Natural killer cell (primary cell): ENCODE data around the gene NLRP3. TPM values are rescaled to one million over a fixed set of nuclear protein-coding genes. Genes with fewer than 3 reads are reported as not detected.

ENCODE experiments used
- ATAC-seq, 3 donors: fragments of 150-1000 bp in 2 of 3; fragments of 200-7000 bp in 1 of 3; cut with Tn5 transposase; 1 replicate in 1 of 3; 2 replicates in 2 of 3; pipeline ENCODE4 v1.10.0; 2021; ENCODE audit warnings: mild to moderate bottlenecking in 2 of 3, moderate library complexity in 2 of 3
- DNase-seq, 2 donors: peaks; one replicate each; pipeline versions ENCODE4 v3.0.0 to v3.0.0-alpha.2; 2013 to 2021; ENCODE audit warnings: mixed read lengths in 1 of 2
- H3K27ac ChIP-seq: one replicate; pipeline ENCODE4 v1.5.1; 2013; ENCODE audit warnings: mild to moderate bottlenecking, low read length
- H3K27me3 ChIP-seq: one replicate; pipeline ENCODE4 v1.6.1; 2013; ENCODE audit warnings: low read length; ENCODE audit not compliant: control insufficient read depth, insufficient read depth
- H3K36me3 ChIP-seq: one replicate; pipeline ENCODE4 v1.6.1; 2013; ENCODE audit warnings: low read length; ENCODE audit not compliant: control insufficient read depth, insufficient read depth
- H3K4me1 ChIP-seq: one replicate; pipeline ENCODE4 v1.6.1; 2013; ENCODE audit warnings: low read length; ENCODE audit not compliant: control insufficient read depth, insufficient read depth
- H3K4me3 ChIP-seq: one replicate; pipeline ENCODE4 v1.5.1; 2013; ENCODE audit warnings: low read length
- H3K9me3 ChIP-seq: one replicate; pipeline ENCODE4 v1.6.1; 2013; ENCODE audit warnings: low read length; ENCODE audit not compliant: control insufficient read depth, insufficient read depth
- H3K27ac Mint-ChIP-seq, 2 donors: one replicate each; pipeline ENCODE4 v1.8.0; 2022; ENCODE audit warnings: mild to moderate bottlenecking in 2 of 2, mixed read lengths in 2 of 2, moderate library complexity in 1 of 2
- H3K27me3 Mint-ChIP-seq, 2 donors: one replicate each; pipeline ENCODE4 v1.8.0; 2022; ENCODE audit warnings: low read depth in 2 of 2, mixed read lengths in 2 of 2
- H3K36me3 Mint-ChIP-seq: one replicate; pipeline ENCODE4 v1.8.0; 2022; ENCODE audit warnings: mixed read lengths
- H3K4me1 Mint-ChIP-seq, 2 donors: one replicate each; pipeline ENCODE4 v1.8.0; 2022; ENCODE audit warnings: mixed read lengths in 2 of 2
- H3K4me3 Mint-ChIP-seq: one replicate; pipeline ENCODE4 v1.8.0; 2022; ENCODE audit warnings: mild to moderate bottlenecking, moderate library complexity, mixed read lengths
- H3K9me3 Mint-ChIP-seq, 2 donors: one replicate each; pipeline ENCODE4 v1.8.0; 2022; ENCODE audit warnings: mixed read lengths in 2 of 2
- CTCF ChIP-seq: fragments of 200-600 bp; IDR thresholded peaks from one replicate; pipeline ENCODE4 v1.8.0; 2022; ENCODE audit warnings: antibody characterized with exemption
- WGBS: methylation state at CpG from one replicate; pipeline ENCODE4 v1.1.7; 2013; ENCODE audit warnings: missing lambda C conversion rate; ENCODE audit not compliant: insufficient coverage; 5-methylcytosine and 5-hydroxymethylcytosine counted together
- intact Hi-C: fragments of 100-400 bp; cut with micrococcal nuclease; formaldehyde crosslinking; loops from one replicate; pipeline ENCODE4 v1.14.2; 2022
- total RNA-seq, 4 donors: library from RNA; stranded (reverse); fragments of 120-200 nt in 1 of 4; gene quantifications; one replicate each; pipeline versions ENCODE4 v1.2.3 to v1.2.4, GENCODE V29; 2013 to 2022

Gene NLRP3
- total RNA-seq, 3 donors from 2014 or later (not counting 1 experiment from before 2014, with no cell fraction given) = 11.3 to 34.1 (median 11.7) TPM

- 48% methylated on average over 9 of the region's 11 CpGs for WGBS
- Histone ChIP-seq H3K4me1 (peaks cover 24% of the 10 kb centered on the region), H3K27me3 (no peaks in the 10 kb centered on the region), H3K27ac (no peak overlapping the region), H3K36me3 (no peaks in the 10 kb centered on the region), H3K9me3 (no peaks in the 10 kb centered on the region), H3K4me3 (no peak overlapping the region)
- H3K36me3 Mint-ChIP-seq = no peaks in the 10 kb centered on the region
- DNase-seq = peak in 1 of 2 donors; percentile 58
- intact Hi-C loops = no loop called here
- peak overlapping the region; percentile 45 for H3K4me3 Mint-ChIP-seq
- H3K9me3 Mint-ChIP-seq = no peaks in the 10 kb centered on the region
- peak; percentile 24 to 63 (median 47) for ATAC-seq
- peak overlapping the region in 1 of 2 donors; percentile 79 for H3K27ac Mint-ChIP-seq
- H3K4me1 Mint-ChIP-seq = peaks cover 33 to 35% of the 10 kb centered on the region in 2 donors
- no peaks in the 10 kb centered on the region for H3K27me3 Mint-ChIP-seq
- TF ChIP-seq CTCF = no peak
Measured at GRCh38 chr1:247409869-247410544, 6.0 kb upstream of the NLRP3 start.

- DNase-seq (no peak), ATAC-seq (no peak)
- no peak for TF ChIP-seq CTCF
- peaks cover 48 to 50% of the 10 kb centered on the region in 2 donors for H3K4me1 Mint-ChIP-seq
- 67% methylated on average over 12 of the region's 13 CpGs for WGBS
- Histone ChIP-seq H3K36me3 (no peaks in the 10 kb centered on the region), H3K4me3 (no peak overlapping the region), H3K9me3 (no peaks in the 10 kb centered on the region), H3K27ac (no peak overlapping the region), H3K4me1 (peaks cover 42% of the 10 kb centered on the region), H3K27me3 (no peaks in the 10 kb centered on the region)
- H3K4me3 Mint-ChIP-seq = no peak overlapping the region
- H3K27ac Mint-ChIP-seq = no peak overlapping the region
- intact Hi-C loops = no loop called here
- no peaks in the 10 kb centered on the region for H3K36me3 Mint-ChIP-seq
- no peaks in the 10 kb centered on the region for H3K27me3 Mint-ChIP-seq
- no peaks in the 10 kb centered on the region for H3K9me3 Mint-ChIP-seq
Measured at GRCh38 chr1:247411621-247412327, 4.2 kb upstream of the NLRP3 start.

- no peak overlapping the region for H3K27ac Mint-ChIP-seq
- no peak for DNase-seq
- WGBS = 81% methylated on average over 5 of the region's 5 CpGs
- Histone ChIP-seq H3K4me3 (no peak overlapping the region), H3K36me3 (no peaks in the 10 kb centered on the region), H3K27ac (no peak overlapping the region), H3K27me3 (no peaks in the 10 kb centered on the region), H3K9me3 (no peaks in the 10 kb centered on the region), H3K4me1 (peaks cover 21% of the 10 kb centered on the region)
- H3K9me3 Mint-ChIP-seq = no peaks in the 10 kb centered on the region
- no peaks in the 10 kb centered on the region for H3K27me3 Mint-ChIP-seq
- peaks cover 5% of the 10 kb centered on the region for H3K36me3 Mint-ChIP-seq
- H3K4me3 Mint-ChIP-seq = peak overlapping the region; percentile 49
- TF ChIP-seq CTCF = no peak
- peaks cover 56 to 59% of the 10 kb centered on the region in 2 donors for H3K4me1 Mint-ChIP-seq
- intact Hi-C loops = no loop called here
- no peak for ATAC-seq
Measured at GRCh38 chr1:247417831-247418230, 1.9 kb downstream of the NLRP3 start.
